SK-N-MC (cell line): Measurements from ENCODE around the gene FAM76B.

Experiments
- EZH2 ChIP-seq: fragments of 200-600 bp; sonication (generic); IDR thresholded peaks from one replicate; pipeline ENCODE4 v1.6.1; 2017; ENCODE audit warnings: antibody characterized with exemption
- FOXP2 ChIP-seq: optimal IDR thresholded peaks from 2 replicates; pipeline ENCODE3; 2011; ENCODE audit warnings: mild to moderate bottlenecking, moderate library complexity; ENCODE audit not compliant: insufficient read depth; ENCODE audit errors: extremely low read length, control extremely low read depth
- POLR2AphosphoS5 ChIP-seq: IDR thresholded peaks from 2 replicates; pipeline ENCODE4 v1.6.1; 2012; ENCODE audit warnings: mild to moderate bottlenecking, low read depth, low read length, borderline replicate concordance

DNA sequence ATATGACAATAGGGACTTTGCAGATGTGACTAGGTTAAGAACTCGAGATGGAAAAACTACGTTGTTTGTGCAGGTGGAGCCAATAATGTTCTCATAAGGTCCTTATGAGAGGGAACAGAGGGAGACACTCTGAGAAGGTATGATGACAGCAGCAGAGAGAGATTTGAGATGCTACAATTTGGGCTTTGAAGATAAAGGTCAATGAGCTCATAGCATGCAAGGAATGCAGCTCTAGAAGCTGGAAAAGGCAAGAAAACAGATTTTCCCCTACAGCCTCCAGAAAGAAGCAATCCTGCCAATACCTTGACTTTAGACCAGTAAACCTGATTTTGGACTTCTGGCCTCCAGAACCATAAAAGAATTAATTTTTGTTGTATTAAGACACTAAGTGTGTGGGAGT lies 21.1 kb downstream of the FAM76B start:
- TF ChIP-seq EZH2, result no peak
- TF ChIP-seq FOXP2, result no peak
- TF ChIP-seq POLR2AphosphoS5, result no peak
